Measurements from ENCODE around the gene TRIP10.

DNA sequence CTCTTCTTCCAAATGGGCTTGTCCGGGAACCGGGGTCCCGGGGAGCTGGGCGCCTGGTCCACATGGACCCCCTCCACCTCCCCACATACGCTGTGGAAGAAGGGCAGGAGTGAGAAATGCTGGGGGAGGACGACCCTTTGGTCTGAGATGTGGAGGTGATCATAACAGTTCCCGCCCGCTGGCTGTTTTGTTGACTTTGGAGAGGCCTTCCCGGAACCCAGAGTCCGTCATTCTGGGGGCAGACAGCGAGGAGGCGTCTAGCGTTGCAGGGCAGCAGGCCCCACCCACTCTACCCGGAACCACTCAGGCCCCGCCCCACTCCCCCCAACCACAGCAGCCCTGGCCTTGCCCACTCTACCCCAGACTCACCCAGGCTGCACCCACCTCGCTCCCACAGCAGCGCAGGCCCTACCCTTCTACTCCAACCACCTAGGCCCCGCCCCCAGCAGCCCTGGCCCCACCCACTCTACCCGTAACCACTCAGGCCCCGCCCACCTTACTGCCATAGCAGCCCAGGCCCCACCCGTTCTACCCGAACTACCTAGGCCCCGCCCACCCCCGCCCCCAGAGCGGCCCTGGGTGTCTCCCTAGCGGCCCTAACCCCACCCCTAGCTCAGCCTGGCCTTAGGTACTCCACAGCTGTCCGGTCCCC, 9.2 kb upstream of the TRIP10 start:
- TF ChIP-seq, protein P1, sequence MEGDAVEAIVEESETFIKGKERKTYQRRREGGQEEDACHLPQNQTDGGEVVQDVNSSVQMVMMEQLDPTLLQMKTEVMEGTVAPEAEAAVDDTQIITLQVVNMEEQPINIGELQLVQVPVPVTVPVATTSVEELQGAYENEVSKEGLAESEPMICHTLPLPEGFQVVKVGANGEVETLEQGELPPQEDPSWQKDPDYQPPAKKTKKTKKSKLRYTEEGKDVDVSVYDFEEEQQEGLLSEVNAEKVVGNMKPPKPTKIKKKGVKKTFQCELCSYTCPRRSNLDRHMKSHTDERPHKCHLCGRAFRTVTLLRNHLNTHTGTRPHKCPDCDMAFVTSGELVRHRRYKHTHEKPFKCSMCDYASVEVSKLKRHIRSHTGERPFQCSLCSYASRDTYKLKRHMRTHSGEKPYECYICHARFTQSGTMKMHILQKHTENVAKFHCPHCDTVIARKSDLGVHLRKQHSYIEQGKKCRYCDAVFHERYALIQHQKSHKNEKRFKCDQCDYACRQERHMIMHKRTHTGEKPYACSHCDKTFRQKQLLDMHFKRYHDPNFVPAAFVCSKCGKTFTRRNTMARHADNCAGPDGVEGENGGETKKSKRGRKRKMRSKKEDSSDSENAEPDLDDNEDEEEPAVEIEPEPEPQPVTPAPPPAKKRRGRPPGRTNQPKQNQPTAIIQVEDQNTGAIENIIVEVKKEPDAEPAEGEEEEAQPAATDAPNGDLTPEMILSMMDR (IDR thresholded peaks at IDR 0.05) = no peak
- TF ChIP-seq POLR2A (IDR thresholded peaks at IDR 0.05) = peak in 1 of 3 donors; percentile 51
